Prostate gland (tissue), 2 donors: ENCODE data around the gene RPAP2. TPM values are rescaled to one million over a fixed set of nuclear protein-coding genes. Genes with fewer than 3 reads are reported as not detected.

ENCODE experiments used
- DNase-seq: peaks from one replicate; pipeline ENCODE4 v3.0.0-alpha.2; 2019; ENCODE audit warnings: low spot score
- H3K27ac ChIP-seq, 2 donors: fragments of 200-600 bp; sonication (generic); 2 replicates each; pipeline ENCODE4 v1.5.1; 2017 to 2019
- H3K27me3 ChIP-seq: fragments of 200-600 bp; sonication (generic); replicated peaks from 2 replicates; pipeline ENCODE4 v1.5.1; 2019; ENCODE audit not compliant: insufficient read depth
- H3K36me3 ChIP-seq, 2 donors: fragments of 200-600 bp; sonication (generic); 1 replicate in 1 of 2; 2 replicates in 1 of 2; pipeline versions ENCODE4 v1.5.1 to v1.8.1; 2017 to 2019
- H3K4me1 ChIP-seq: fragments of 200-600 bp; sonication (generic); replicated peaks from 2 replicates; pipeline ENCODE4 v1.5.1; 2019
- H3K4me3 ChIP-seq, 2 donors: fragments of 200-600 bp; sonication (generic); 2 replicates each; pipeline ENCODE4 v1.5.1; 2017 to 2019
- H3K9me3 ChIP-seq: fragments of 200-600 bp; sonication (generic); 2 replicates; pipeline ENCODE4 v1.5.1; 2017
- POLR2A ChIP-seq: fragments of 450-650 bp; IDR thresholded peaks from one replicate; pipeline ENCODE4 v1.6.1; 2016; ENCODE audit warnings: antibody characterized with exemption, mild to moderate bottlenecking
- POLR2AphosphoS5 ChIP-seq: sonication (generic); formaldehyde crosslinking; IDR thresholded peaks from one replicate; pipeline ENCODE4 v1.6.1; 2017; ENCODE audit warnings: antibody characterized with exemption
- WGBS: methylation state at CpG from one replicate; pipeline ENCODE4 v1.1.5; 2018; 5-methylcytosine and 5-hydroxymethylcytosine counted together
- intact Hi-C: fragments of 100-400 bp; cut with DNase I; formaldehyde crosslinking; loops from one replicate; pipeline ENCODE4 v1.14.2; 2022
- total RNA-seq, 2 donors: library from RNA; depleted of rRNA; stranded (reverse); fragments of >200 nt; gene quantifications; one replicate each; pipeline ENCODE4 v1.1.0, GENCODE V29; 2016
- TF ChIP-seq, protein P1 (sequence below), 4 experiments: fragments of 200-600 bp in 2 of 4; fragments of 450-650 bp in 2 of 4; sonication (generic) in 2 of 4; IDR thresholded peaks; 1 replicate in 3 of 4; 2 replicates in 1 of 4; pipeline ENCODE4 v1.5.1; 2016 to 2019; ENCODE audit warnings: antibody characterized with exemption in 4 of 4, mild to moderate bottlenecking in 2 of 4, moderate library complexity in 2 of 4

RPAP2 gene
- total RNA-seq, 2 donors from 2014 or later = 6.5 to 11.0 TPM

DNA sequence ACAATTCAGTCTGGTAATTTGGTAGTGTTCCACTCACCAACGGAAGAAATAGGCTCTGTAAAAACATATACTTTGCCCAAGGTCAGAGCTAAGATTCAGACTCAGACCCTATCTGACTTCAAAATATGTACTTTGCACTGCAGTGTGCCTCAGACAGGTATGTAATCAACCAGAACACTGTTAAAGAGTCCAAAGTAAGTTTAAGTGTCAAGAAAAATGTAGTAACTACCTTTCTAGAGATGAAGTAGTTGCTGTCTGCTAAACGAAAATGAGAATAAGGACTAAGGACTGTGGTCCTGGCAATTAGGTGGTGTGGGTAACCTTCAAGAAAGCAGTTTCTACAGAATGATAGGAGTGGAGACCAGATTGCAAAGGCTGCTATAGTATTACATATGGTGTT lies 61.1 kb downstream of the RPAP2 start:
- H3K36me3 ChIP-seq = no peaks in the 10 kb centered on the region
- no peak overlapping the region for H3K4me3 ChIP-seq
- no peaks in the 10 kb centered on the region for H3K9me3 ChIP-seq
- no peaks in the 10 kb centered on the region for H3K27me3 ChIP-seq
- WGBS = 93% methylated on average over 2 of the region's 2 CpGs
- TF ChIP-seq POLR2AphosphoS5 = no peak
- no peak for TF ChIP-seq POLR2A
- intact Hi-C loops = no loop called here
- DNase-seq = no peak
- no peak overlapping the region for H3K27ac ChIP-seq
- no peaks in the 10 kb centered on the region for H3K4me1 ChIP-seq

DNA sequence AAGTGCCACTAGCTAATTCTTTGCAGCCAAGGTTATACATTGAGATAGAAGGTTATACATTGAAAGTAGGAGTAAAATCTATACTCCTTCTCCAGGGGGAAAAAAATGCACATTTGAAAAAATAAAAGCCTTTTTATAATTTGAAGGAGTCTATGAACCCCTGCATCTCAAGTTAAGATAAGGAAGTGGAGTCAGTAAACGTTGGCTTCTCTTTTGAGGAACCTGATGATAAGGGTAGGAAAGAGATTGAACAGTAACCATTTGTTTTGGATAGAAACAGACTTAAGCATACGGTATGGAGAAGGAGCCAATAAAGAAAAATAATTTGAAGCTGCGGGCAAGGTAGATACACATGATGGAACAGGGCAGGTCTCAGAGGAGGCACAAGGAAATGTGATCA lies 64.1 kb downstream of the RPAP2 start:
- H3K4me3 ChIP-seq = no peak overlapping the region
- no peaks in the 10 kb centered on the region for H3K36me3 ChIP-seq
- H3K27me3 ChIP-seq = no peaks in the 10 kb centered on the region
- intact Hi-C loops = no loop called here
- TF ChIP-seq POLR2AphosphoS5 = peak; percentile 17
- TF ChIP-seq POLR2A = no peak
- TF ChIP-seq, protein P1, sequence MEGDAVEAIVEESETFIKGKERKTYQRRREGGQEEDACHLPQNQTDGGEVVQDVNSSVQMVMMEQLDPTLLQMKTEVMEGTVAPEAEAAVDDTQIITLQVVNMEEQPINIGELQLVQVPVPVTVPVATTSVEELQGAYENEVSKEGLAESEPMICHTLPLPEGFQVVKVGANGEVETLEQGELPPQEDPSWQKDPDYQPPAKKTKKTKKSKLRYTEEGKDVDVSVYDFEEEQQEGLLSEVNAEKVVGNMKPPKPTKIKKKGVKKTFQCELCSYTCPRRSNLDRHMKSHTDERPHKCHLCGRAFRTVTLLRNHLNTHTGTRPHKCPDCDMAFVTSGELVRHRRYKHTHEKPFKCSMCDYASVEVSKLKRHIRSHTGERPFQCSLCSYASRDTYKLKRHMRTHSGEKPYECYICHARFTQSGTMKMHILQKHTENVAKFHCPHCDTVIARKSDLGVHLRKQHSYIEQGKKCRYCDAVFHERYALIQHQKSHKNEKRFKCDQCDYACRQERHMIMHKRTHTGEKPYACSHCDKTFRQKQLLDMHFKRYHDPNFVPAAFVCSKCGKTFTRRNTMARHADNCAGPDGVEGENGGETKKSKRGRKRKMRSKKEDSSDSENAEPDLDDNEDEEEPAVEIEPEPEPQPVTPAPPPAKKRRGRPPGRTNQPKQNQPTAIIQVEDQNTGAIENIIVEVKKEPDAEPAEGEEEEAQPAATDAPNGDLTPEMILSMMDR (IDR thresholded peaks at IDR 0.05) = no peak
- peak; percentile 4 for DNase-seq
- 52% methylated on average over 3 of the region's 3 CpGs for WGBS
- no peaks in the 10 kb centered on the region for H3K4me1 ChIP-seq
- no peak overlapping the region for H3K27ac ChIP-seq
- no peaks in the 10 kb centered on the region for H3K9me3 ChIP-seq

DNA sequence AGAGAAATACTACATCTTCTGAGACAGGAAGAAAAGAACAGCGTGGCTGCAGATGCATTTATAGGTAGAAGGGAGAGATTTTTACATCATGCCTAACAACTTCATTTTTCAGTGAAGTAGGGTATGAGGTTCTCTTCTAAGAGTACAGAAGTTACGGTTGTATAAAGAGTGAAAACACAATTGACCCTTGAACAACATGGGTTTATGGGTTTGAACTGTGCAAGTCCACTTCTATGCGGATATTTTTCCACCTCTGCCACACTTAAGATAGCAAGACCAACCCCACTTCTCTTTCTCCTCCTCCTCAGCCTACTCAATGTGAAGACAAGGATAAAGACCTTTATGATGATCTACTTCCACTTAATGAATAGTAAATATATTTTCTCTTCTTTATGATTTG lies 64.5 kb downstream of the RPAP2 start:
- 92% methylated on average over 3 of the region's 3 CpGs for WGBS
- Histone ChIP-seq H3K36me3 (no peaks in the 10 kb centered on the region), H3K4me1 (no peaks in the 10 kb centered on the region), H3K9me3 (no peaks in the 10 kb centered on the region), H3K4me3 (no peak overlapping the region), H3K27ac (no peak overlapping the region), H3K27me3 (no peaks in the 10 kb centered on the region)
- DNase-seq = no peak
- TF ChIP-seq, protein P1 (IDR thresholded peaks at IDR 0.05) = no peak
- TF ChIP-seq POLR2AphosphoS5 (no peak), POLR2A (no peak)
- intact Hi-C loops = no loop called here

DNA sequence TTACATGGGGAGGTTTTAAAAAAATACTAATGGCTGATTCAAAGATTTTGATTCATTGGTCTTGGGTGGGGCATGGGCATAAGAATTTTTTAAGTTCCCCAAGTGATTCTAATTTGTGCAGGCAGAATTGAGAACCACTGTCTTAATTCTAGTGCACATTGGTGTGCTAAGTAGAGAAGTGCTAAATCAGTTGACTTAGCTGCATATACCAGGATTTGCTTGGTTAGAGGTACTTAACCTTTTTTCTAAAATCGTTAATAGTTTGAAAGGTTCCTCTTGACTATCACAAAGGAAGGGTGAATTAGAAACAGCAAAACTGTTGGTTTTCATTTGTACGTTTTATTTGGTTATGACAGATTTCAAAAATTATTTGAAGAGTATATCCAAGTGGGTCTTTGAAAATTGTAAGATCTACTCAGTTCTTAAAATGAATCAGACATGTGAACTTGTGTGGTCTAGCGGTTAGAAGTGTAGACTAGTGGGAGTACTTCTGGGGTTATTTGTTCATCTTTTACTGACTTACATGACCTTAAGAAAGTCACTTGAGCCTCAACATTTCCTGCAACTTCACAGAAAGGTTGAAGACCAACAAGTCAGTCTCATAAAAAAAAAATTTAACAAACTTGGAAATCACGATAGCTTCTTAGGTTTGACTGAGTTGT lies 66.7 kb downstream of the RPAP2 start:
- 88% methylated on average over 4 of the region's 4 CpGs for WGBS
- H3K36me3 ChIP-seq = no peaks in the 10 kb centered on the region
- no peaks in the 10 kb centered on the region for H3K9me3 ChIP-seq
- H3K4me3 ChIP-seq = no peak overlapping the region
- DNase-seq = no peak
- intact Hi-C loops = no loop called here
- H3K27me3 ChIP-seq = no peaks in the 10 kb centered on the region
- TF ChIP-seq POLR2AphosphoS5 (no peak), POLR2A (no peak)
- TF ChIP-seq, protein P1 (IDR thresholded peaks at IDR 0.05) = no peak
- no peak overlapping the region for H3K27ac ChIP-seq
- no peaks in the 10 kb centered on the region for H3K4me1 ChIP-seq

DNA sequence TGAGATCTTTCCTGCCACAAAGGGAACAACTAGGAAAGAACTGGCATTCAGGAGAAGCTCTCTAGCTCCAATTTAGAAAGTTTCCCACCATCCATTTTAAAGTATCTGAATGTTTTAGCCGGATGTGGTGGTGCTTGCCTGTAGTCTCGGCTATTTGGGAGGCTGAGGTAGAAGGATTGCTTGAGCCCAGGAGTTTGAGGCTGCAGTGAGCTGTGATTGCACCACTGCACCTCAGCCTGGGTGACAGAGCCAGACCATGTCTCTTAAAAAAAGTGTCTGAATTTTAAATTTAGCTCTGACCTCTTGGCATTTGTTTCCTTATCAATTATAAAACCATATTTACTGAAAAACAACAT lies 67.2 kb downstream of the RPAP2 start:
- Histone ChIP-seq H3K4me3 (no peak overlapping the region), H3K36me3 (no peaks in the 10 kb centered on the region), H3K4me1 (no peaks in the 10 kb centered on the region), H3K27me3 (no peaks in the 10 kb centered on the region), H3K9me3 (no peaks in the 10 kb centered on the region), H3K27ac (no peak overlapping the region)
- intact Hi-C loops = no loop called here
- WGBS = 97% methylated on average over 2 of the region's 2 CpGs
- no peak for DNase-seq
- TF ChIP-seq POLR2AphosphoS5 = no peak
- TF ChIP-seq, protein P1 (IDR thresholded peaks at IDR 0.05) = no peak
- TF ChIP-seq POLR2A = no peak
